GM12892 (cell line): Measurements from ENCODE around the gene SLC38A10.

Source experiments
- POLR2A ChIP-seq: IDR thresholded peaks from 2 replicates; pipeline ENCODE4 v1.6.1; 2011; ENCODE audit warnings: low read depth, low read length, control low read depth
- TAF1 ChIP-seq: IDR thresholded peaks from 2 replicates; pipeline ENCODE4 v1.6.1; 2011; ENCODE audit warnings: low read depth, mild to moderate bottlenecking, control low read depth, low read length, borderline replicate concordance

DNA sequence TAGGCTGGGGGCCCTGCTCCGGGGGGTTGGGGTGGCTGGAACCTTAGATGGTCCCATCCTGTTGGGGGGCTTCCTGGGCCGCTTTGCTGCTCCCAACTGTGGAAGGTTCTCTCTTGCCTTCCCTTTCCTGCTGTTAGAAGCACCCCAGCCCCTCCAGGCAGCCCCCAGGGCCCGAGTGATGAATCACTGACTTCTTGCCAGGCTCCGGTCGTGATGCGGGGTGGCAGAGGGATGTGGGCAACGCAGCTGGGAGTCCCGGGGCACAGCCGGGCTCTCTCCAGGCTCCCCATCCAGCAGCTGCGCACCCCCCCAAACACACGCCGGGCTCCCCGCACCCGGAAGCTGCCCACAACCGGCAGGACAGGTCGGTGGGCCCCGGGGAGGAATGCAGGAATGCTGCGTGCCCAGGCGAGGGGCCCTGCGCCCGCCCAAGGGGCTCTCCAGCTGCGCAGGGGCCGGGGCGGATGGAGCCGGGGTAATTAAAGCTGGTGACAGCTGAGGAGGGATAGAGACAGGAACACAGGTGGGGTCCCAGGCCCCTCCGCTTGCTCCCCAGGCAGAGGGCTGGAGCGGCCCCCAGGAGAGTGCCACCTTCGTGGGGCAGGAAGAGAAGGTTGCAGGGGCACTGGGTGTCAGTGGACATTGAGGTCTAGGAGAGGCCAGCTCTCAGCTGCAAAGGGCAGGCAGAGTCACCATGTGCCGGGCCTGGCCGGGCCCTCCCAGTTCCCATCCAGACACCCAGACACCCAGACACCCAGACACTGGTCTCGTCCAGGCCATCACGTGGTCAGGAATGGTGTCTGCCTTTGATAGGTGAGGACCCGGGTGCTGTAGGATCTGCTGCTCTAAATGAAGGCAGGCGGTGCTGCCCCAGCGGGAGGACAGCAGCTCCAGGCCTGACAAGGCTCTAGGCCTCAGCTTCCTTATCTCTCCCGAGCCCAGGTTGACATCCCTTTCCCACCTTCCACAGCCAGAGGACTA lies 15.0 kb upstream of the SLC38A10 start:
- TF ChIP-seq POLR2A (no peak), TAF1 (no peak)
